GM12874 (cell line): ENCODE measurements around the gene TTR.

Experiments used
- TF ChIP-seq, protein P1 (sequence below): IDR thresholded peaks from 2 replicates; pipeline ENCODE4 v1.5.1; 2011; ENCODE audit warnings: low read depth, mild to moderate bottlenecking, control low read depth, low read length, moderate library complexity; ENCODE audit not compliant: insufficient read depth

The TTR gene

DNA sequence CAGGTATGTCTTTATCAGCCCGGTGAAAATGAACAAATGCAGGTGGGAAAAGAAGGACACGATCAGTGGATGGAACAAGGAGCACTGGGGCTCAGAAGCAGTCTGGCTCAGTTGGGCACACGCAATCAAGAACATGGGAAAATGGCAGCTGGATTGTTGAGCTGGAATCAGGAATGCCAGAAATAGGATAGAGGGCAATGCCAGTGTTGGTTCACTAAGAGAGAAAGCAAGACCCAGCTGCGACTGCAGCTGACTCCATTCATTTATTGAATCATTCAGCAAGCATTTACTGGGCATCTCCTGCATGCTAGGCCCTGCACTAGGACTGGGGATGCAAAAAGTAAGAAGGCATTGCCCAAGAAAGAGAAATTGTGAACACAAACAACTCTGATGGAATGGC is 13.6 kb upstream of the TTR start:
- TF ChIP-seq, protein P1, sequence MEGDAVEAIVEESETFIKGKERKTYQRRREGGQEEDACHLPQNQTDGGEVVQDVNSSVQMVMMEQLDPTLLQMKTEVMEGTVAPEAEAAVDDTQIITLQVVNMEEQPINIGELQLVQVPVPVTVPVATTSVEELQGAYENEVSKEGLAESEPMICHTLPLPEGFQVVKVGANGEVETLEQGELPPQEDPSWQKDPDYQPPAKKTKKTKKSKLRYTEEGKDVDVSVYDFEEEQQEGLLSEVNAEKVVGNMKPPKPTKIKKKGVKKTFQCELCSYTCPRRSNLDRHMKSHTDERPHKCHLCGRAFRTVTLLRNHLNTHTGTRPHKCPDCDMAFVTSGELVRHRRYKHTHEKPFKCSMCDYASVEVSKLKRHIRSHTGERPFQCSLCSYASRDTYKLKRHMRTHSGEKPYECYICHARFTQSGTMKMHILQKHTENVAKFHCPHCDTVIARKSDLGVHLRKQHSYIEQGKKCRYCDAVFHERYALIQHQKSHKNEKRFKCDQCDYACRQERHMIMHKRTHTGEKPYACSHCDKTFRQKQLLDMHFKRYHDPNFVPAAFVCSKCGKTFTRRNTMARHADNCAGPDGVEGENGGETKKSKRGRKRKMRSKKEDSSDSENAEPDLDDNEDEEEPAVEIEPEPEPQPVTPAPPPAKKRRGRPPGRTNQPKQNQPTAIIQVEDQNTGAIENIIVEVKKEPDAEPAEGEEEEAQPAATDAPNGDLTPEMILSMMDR, result no peak

DNA sequence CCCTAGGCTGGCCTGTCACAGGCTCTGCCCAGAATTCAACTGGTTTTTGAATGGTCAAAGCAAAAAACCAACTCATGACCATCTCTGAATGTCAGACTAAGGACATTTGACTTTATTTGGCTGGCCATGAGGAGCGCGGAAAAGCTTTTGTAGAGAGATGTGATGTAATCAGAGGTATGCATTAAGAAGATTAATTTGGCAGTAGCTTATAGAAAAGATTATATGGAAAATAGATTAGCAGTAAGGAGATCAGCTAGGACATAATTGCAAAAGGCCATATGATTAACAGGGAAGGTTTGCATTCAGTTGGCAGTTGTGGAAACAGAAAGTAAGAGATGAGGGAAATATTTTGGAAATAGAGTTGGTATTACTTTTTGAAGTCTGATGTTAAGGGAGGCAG is 12.3 kb upstream of the TTR start:
- TF ChIP-seq, protein P1, result no peak

DNA sequence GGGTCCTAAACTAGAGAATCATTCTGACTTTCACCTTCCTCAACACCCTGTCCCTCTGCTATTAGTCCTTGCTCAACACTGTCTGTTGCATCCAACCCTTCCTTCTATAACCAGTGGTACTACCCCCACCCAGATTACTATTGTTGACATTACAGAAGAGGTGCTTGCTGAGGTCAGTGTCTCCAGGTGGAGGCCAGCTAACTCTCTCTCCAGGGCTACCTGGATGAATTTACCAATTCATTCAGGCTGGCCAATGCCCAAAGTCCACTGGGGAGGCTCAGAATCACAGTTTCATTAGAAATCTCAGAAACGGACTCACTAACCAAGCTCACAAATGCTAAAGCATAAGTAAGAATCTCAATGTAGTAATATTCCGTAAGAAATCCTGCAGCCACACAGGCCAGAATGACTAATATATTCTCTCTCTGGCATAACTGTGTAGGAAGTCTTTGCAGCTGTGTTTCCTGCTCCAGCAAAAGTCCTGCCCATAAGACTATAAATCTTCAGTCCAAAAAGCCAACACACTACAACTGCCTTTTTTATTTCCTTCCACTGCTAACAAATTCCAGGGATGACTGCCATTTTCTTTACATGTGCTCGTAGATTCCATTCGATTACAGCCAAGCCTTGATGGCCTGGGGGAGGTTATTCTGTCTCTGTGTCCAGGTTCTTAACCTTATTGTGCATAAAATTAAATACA is 10.0 kb upstream of the TTR start:
- TF ChIP-seq, protein P1, result no peak

DNA sequence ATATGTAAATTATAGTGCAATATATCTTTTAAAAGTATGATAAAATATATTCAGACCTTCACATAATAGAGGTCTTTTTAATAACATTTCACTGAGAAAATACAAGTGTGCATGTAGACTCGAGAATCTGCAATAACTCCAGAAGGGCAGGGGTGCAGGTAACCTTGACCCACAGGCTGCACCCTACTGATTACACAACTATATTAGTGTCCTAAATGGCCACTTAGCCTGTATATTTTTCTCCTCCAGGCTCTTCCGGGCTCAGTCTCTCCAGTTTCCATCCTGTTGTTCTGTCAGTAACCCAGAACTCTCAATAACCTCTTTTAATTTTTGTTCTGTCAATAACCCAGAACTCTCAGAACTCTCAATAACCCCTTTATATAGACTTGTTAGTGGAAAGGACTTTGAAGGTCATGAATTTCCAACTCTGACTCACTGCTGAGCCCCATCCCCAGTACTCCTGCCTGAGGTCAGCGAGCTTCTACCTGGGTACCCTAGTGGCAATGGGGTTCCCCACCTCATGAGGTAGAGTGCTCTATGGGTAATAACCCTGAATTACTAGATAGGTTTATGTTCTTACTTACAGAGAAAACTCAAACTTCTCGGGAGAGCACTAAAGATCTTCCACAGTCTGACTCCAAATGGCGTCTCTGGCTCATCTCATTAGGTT is 8.4 kb upstream of the TTR start:
- TF ChIP-seq, protein P1, result no peak

DNA sequence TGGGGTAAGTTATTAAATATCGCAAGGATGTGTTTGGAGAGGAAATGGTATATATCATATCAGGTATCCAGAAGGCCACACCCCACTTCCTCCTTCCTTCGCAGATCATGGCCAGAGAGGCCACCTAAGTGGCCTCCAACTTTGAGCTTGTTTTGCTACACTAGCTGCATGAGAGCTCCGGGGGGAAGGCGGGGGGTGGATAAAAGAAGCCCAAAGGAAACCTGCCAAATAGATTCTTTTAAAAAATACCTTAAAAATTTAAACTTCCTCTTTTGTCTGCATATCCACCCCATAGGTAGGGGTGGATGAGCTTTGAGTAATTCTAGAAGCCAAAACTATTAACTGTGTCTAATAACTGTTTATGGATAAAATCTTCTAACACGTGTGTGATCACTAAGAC is 5.7 kb upstream of the TTR start:
- TF ChIP-seq, protein P1, result no peak

DNA sequence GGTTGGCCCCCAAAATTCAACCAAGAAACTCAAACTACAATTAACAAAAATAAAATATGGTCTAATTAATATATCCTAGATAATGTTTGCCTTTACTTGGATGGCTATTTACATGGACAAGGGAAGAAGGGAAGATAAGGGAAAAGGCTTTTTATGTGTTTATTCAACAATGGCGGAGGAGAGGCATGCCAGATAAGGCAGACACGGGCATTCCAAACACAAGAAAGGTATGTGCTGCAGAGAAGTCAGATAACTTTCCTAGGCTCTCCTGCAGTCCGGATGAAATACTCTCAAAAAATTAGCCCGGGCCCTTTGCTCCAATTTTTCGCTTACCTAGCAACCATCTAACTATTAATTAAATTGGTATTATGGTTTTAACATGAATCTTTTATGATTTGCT is 5.1 kb upstream of the TTR start:
- TF ChIP-seq, protein P1, result no peak

DNA sequence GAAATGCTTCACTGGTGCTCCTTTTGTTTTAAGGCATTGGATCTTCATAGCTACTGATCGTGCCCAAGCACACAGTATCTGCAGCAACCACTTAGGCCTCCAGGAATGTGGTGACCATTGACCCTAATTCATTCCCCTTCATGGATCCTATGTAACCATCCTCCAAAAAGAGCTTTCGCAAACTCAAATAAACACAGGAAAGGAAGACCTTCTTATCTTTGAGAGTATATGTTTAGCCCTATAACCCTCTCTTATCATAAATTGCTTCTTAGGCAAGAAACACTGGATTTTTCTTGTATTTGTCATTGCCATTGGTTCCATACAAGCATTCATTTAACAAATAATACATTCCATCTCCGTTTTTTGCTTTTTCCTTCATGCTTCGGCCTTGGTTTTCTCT is 4.1 kb upstream of the TTR start:
- TF ChIP-seq, protein P1, result no peak
